GM12872 (cell line): ENCODE results near the gene UBASH3B.

Experiments used
- TF ChIP-seq, protein P1 (sequence below): IDR thresholded peaks from 3 replicates; pipeline ENCODE4 v1.5.1; 2011; ENCODE audit warnings: low read depth, mild to moderate bottlenecking, low read length, moderate library complexity; ENCODE audit not compliant: insufficient read depth

UBASH3B gene

DNA sequence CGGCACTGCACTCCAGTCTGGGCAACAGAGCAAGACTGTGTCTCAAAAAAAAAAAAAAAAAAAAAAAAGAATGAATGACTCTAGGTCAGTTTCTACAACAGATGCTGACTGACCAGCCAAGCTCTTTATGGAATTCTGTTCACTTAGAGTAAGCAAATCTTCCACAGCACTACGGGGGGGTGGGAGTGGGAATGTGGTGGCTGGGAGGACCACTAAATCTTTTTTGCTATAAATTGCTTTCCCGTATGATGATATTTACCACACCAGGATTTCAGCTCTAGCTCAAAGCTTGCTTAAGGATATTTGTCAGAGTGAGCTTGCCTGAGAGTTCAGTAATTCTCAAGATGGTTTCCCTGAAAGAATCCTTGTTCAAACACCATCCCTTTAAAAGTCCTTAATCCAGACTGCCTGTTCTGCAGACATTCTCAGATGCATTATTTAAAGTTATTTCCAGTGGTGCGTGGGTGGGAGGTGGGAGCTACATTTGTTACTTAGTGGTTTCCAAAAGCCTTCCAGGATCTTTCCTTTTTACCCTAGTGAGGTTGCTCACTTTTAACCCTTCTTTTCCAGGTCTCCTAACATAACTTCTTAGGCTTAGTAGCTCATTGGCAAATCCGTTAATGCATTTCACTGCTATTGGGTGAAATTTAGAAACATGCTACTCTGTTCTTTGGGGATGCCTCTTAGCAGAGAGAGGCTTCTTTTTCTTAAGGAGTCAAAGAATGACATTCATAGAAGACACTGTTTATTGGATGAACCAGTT is 65.9 kb downstream of the UBASH3B start:
- TF ChIP-seq, protein P1, sequence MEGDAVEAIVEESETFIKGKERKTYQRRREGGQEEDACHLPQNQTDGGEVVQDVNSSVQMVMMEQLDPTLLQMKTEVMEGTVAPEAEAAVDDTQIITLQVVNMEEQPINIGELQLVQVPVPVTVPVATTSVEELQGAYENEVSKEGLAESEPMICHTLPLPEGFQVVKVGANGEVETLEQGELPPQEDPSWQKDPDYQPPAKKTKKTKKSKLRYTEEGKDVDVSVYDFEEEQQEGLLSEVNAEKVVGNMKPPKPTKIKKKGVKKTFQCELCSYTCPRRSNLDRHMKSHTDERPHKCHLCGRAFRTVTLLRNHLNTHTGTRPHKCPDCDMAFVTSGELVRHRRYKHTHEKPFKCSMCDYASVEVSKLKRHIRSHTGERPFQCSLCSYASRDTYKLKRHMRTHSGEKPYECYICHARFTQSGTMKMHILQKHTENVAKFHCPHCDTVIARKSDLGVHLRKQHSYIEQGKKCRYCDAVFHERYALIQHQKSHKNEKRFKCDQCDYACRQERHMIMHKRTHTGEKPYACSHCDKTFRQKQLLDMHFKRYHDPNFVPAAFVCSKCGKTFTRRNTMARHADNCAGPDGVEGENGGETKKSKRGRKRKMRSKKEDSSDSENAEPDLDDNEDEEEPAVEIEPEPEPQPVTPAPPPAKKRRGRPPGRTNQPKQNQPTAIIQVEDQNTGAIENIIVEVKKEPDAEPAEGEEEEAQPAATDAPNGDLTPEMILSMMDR = no peak

DNA sequence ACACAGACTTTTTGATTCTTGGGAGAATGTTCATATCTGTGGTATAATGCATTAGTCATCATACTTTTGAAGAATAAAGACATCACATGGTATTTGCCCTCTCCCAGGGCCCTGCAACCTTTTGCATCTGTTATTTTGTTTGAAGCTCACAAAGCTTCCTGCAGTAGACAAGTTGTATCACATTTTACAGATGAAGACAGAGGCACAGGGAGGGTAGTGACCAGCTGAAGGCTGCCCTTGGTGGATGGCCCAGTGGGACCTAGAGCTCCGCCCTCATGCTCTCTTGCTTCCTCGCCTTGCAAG is 66.4 kb downstream of the UBASH3B start:
- TF ChIP-seq, protein P1 = no peak

DNA sequence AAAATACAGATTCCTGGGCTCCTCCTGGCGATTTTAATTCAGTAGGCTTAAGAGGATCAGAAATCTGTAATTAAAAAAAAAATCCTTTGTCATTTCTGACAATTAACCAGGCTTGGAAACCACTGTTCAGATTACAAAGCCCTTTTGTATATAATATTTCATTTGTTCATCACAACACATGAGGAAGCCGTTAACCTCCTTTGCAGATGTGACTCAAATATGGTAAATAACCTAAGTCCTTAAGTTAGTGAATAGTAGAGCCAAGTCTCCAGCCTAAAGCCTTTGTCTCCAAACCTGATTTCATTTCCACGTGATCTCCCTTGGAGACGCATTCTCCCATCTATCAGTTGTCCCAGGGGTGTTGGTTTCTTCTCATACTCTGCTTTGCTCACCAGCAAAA is 67.6 kb downstream of the UBASH3B start:
- TF ChIP-seq, protein P1 = no peak

DNA sequence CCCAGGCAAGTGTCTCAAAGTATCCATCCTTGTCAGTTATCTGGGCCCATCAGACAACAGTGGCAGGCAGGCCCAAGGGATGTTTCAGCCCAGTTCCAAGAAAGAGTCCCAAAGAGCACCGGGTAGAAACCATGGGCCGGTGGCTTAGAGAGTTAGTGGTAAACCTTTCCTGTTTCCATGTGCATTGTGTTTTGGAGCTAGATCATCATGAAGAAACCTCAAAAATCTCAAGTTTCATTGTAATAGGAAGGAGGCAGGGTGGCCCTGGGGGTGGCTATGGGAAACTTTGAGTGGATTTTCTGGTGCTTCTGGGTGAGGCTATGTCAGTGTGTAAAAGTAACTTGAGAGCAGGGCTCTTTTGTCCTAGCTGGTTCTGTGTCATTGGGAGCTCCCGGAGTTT is 68.1 kb downstream of the UBASH3B start:
- TF ChIP-seq, protein P1 = no peak

DNA sequence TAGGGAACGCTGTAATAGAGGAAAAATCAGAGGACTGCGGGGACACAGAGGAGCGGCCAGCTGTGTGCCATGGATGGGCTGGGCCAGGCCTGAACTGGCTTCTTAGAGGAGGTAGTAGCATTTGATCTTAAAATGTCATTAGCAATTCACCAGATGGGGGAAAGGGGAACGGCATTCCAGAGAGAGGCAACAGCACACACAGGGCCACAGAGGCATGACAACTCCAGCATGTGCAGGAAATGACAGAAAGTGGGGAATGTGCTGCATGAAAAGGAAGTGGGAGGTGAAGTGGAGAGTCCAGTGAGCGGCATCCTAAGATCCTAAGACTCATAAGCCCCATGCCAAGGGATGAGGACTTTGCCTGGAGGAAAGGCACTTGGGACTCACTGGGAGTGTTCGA is 69.0 kb downstream of the UBASH3B start:
- TF ChIP-seq, protein P1 = no peak

DNA sequence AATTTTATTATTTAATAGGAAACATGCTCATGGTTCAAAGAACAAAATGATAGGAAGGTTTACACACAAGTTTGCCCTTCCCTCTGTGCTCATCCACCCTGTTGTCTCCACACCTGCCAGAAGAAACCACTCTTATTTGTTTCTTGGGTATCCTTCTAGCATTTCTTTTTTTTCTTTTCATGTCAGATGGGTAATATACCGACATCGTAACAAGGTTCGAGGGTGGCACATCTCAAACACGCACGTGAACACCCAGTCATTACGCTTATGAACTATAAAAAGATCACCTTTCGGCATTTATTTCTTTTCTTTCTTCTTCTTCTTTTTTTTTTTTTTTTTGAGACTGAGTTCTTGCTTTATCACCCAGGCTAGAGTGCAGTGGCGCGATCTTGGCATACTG is 70.5 kb downstream of the UBASH3B start:
- TF ChIP-seq, protein P1 = no peak

DNA sequence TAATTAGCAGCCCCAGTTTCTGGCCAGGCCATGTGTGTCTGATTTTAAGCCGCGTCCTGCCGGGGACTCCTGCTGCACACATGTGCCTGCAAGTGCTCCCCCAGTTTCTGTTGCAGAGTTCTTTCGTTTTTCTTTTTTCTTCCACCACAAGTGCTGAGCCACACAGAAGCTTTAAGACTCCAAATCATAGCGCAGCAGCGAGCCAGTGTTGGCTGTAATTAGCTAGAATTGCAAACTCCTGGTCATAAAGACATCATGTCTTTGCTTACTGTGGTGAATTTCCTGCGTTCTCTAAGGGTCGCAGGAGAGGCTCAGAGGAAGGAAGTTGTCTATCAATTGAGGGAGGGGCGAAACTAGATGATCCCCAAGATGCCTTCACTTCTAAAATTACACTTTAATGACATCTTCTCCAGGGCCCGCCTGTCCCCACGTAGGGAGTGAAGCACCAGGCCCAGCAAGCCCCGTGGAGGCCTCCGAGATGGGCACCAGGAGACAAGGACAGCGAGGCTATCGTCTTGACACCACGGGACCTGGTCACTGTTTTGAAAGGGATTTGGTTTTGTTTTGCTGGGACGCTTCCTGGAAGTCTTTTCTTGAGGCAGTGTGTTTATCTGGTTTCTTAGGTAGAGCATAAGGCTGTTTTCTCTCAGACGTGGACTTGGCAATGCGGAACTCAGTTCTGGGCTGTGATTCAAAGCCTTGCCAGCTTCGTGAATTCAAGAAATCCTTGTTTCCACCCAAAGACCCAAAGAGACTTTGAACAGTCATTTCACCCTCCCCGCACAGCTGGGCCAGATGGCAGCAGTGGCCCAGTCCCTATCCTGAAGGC is 71.8 kb downstream of the UBASH3B start:
- TF ChIP-seq, protein P1 = no peak
